IPS DF 19.7 (cell line): ENCODE data around the gene S100A5.
"Not testable (repeated sequence)": the region's sequence is repeated elsewhere in the genome, so short reads cannot be mapped to it uniquely, and the experiment has no call there.

Experiments used
- DNase-seq: peaks from one replicate; pipeline ENCODE4 v3.0.0-alpha.2; 2013; ENCODE audit warnings: low read depth, low spot score

Gene S100A5

DNA sequence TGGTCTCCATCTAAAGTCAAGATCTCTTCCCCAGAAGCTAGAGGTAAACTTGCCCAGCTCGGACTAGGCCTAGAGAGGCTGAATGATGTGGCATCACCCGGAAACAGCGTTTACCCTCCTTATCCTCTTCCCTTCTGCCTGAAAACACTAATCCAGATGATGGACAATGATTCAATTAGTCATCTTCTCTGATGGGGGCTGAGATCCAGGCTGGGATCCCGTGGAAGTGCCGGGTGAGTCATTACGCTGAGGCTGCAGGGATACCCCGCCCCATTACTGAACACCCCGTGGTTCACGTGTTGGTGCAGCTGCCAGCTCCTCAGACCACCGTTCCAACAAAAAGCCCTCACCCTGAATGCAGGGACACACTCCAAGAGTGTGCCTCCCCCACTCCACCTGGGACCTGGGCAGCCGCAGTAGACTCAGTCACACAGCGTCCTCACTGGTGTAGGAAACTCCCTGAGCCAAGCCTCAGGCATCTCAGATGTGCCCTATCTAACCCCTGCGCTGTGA lies 7.0 kb downstream of the S100A5 start:
- DNase-seq: no peak

DNA sequence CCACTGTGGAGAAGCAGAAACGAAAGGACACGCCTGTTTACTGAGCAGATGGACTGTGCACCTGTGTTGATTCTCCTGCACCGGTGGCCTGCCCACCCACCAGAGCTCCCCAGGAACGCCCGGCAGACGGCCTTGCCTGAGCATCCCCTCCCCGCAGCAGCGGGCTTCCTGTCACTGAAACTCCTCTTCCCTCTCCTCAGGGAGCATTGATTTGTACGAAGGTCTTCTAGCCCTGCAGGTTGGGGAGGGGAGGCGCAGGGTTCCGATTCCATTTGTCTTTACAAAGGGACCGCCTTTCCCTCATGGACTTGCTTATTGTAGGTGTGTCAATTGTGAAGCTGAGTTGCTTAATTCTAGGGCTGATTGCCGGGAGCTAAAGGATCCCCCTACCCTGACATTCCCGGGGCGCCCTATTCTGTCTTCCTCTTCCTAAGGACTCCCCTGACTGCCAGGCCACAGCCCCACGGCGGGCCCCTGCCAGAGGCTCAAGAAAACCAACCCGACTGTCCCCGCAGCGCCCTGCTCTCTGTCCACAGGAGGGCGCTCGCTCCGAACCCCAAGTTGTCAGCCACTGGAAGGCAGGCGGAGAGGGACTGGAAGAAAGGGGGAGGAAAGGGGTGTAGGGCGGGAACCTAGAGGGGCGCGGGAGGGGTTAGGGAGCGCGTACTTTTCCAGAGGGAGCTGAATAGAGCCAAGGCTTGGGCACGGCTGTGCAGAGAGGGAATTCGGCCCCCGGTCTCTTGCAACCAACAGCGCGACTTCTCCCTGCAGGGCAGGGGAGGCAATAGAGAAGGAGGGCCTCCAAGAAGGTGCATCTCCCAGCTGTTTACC lies 7.8 kb downstream of the S100A5 start:
- no peak for DNase-seq

DNA sequence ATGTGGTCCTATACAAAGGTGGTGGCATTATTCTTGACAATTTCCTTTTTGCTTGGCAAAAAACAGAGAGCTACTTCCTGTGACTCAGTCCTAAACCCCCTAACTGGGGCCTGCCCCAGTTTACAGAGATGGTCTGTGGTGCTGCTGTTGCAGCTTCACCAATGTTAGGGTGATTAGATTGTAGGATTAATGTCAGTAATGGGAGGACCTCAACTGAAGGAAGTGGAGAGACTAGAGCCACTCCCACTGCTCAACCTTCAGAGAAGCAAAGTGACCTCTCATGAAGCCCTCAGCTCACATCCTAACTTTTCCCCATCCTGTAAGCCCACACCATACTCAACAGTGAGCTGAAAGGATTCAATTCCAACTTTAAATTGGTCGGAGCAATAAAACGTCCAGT lies 8.6 kb downstream of the S100A5 start:
- DNase-seq: no peak

DNA sequence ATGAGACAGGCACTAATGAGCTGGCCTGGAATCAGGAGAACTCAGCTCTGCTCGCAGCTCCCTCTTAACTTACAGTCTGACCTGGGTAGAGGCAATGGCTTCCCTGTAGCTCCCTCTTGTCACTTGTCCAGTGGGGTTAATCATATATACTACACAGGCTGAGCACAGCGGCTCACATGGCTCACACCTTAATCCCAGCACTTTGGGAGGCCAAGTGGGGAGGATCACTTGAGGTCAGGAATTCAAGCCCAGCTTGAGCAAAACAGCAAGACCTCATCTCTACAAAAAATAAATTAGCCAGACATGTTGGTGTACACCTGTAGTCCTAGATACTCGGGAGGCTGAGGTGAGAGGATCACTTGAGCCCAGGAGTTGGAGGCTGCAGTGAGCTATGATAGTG lies 9.1 kb downstream of the S100A5 start:
- no peak for DNase-seq

DNA sequence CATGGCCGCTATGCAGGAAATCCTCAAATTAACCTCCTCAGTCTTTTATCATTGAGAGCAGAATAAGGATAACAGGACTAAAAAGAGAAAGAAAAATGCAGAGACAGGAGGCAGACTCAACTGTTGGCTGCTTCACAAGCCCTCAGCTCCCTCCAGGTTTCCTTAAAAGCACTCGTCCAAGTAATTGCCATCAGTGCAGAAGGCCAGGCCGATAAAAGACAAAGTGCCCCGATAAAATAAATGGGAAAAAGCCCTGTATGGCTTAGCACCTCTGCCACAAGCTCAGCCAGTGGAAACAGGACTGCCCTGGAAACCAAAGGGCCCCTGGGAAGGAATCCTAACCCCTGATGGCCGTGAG lies 13.1 kb downstream of the S100A5 start:
- DNase-seq: no peak

DNA sequence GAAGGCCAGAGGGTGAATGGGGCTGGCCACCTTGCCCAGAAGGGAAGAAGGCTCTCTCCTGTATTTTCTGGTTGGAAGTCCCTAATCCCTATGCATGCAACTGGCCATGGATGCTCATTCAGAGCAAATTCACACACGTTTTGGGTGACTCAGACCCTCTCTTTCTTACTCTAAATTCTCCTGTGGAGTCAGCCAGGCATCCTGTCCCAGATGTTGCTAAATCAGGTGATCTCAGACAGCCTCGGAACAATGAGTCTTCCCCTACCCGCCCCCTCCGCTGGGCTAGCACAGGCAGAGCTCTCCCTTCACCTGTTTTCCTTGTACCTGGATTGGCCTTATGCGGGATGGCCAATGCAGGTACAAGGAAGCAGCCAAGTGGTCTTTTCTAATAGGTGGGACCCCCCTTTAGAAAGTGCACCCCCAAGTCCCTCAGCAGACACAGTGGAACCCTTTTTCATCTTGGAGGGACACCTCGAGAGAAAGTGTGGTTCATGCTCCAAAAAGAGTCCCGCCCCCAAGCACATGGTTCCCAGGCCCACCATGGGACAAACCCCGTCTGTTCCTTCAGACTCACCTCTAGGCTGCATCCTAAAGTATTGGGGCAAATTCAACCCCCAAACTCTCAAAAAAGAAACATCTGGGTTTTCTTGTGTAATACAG lies 13.6 kb downstream of the S100A5 start:
- DNase-seq: no peak

DNA sequence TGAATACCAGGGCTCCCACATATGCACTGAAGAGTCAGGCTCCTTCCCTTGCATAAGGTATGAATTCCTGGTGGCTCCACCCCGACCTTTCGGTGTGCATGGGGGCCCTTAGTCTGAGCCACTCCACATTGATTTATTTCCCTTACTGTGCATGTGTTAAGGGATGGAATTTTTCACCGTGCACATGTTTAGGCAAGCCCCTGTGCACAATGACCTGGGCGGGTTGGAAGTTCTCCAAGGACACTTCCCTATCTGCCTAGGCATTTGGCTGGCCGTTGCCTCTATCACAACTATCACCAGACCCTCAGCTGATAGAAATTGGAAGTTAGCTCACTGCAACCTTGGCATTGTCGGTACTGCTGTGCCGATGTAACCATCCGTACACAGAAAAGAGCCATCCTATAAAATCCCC lies 14.6 kb downstream of the S100A5 start:
- no peak for DNase-seq

DNA sequence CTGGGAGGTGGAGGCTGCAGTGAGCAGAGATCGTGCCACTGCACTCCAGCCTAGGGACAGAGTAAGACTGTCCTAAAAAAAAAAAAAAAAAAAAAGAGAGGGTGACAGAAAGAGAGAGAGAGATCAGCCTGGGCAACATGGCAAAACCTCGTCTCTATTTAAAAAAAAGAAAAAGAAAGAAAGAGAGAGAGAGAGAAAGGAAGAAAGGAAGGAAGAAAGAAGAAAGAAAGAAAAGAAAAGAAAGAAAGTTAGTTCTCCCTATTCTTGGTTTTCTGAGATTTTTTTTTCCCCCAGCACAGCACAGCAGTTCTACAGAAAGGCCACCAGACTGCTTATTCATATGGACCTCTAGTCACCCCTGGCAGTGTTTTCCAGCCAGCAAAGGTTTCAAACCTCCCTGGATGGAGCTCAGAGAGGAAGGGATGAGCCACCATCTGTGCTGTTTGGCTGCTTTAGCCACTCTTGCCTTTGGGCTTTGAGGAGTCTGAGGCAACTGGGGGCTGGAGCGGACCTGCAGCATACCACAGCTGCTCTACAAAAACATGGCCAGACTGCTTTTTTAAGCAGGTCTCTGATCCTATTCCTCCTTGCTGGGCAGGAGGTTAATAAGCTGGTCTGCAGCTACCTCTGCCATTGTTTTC lies 15.5 kb downstream of the S100A5 start:
- DNase-seq: no peak

DNA sequence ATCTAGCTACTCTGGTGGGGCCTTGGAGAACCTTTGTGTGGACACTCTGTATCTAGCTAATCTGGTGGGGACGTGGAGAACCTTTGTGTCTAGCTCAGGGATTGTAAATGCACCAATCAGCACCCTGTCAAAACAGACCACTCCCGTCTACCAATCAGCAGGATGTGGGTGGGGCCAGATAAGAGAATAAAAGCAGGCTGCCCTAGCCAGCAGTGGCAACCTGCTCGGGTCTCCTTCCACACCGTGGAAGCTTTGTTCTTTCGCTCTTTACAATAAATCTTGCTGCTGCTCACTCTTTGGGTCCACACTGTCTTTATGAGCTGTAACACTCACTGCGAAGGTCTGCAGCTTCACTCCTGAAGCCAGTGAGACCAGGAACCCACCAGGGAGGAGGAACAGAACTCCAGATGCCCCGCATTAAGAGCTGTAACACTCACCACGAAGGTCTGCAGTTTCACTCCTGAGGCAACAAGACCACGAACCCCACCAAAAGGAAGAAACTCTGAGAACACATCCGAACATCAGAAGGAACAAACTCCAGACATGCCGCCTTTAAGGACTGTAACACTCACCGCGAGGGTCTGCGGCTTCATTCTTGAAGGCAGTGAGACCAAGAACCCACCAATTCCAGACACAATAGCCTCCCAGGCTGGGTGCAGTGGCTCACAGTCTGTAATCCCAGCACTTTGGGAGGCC lies 18.2 kb downstream of the S100A5 start:
- not testable (repeated sequence) for DNase-seq

DNA sequence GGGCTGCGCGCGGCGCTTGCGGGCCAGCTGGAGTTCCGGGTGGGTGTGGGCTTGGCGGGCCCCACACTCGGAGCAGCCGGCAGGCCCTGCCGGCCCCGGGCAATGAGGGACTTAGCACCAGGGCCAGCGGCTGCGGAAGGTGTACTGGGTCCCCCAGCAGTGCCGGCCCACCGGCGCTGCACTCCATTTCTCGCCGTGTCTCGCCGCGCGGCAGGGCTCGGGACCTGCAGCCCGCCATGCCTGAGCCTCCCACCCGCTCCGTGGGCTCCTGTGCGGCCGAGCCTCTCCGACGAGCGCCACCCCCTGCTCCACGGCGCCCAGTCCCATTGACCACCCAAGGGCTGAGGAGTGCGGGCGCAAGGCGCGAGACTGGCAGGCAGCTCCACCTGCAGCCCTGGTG lies 18.9 kb downstream of the S100A5 start:
- not testable (repeated sequence) for DNase-seq

DNA sequence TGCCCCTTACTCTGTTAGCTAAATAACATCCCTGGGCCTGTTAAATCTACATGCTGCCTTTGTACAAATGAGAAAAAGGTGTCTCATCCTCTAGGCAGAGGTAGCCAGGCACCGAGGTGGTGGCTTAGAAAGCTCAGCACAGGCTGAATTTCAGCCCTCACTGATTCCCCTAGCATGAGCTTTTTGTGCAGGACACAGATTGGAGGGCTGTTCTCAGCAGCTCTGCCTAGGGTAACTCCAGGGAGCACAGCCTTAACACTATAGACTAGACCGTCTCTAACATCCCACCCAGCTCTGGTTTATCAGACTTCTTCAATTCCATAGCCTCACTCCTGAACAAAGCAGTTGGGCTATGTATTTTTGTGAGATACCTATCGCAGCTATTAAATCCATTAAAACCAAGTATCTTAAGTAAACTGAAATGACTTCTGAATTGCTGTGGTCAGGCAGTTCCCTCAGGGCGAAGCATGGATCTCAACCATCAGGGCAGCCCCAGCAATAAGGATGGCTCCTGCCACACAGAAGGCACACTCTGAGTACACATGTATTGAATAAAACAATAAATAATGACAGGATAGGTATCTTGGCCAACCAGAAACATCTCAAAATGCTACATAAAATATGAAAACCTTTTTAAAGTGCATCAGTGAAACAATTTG lies 19.8 kb downstream of the S100A5 start:
- no peak for DNase-seq

DNA sequence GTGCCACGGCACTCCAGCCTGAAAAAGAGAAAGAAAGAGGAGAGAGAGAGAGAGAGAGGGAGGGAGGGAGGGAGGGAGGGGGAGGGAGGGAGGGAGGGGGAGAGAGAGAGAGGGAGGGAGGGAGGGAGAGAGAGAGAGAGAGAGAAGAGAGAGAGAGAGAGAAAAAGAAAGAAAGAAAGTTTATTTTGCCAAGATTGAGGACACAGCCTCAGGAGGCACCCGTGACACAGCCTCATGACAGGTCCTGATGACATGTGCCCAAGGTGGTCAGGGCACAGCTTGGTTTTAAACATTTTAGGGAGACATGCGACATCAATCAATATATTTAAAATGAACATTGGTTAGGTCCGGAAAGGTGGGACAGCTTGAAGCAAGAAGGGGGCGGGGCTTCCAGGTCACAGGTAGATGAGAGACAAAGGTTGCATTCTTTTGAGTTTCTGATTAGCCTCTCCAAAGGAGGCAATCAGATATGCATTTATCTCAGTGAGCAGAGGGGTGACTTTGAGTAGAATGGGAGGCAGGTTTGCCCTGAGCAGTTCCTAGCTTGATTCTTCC lies 20.5 kb downstream of the S100A5 start:
- DNase-seq: not testable (repeated sequence)

DNA sequence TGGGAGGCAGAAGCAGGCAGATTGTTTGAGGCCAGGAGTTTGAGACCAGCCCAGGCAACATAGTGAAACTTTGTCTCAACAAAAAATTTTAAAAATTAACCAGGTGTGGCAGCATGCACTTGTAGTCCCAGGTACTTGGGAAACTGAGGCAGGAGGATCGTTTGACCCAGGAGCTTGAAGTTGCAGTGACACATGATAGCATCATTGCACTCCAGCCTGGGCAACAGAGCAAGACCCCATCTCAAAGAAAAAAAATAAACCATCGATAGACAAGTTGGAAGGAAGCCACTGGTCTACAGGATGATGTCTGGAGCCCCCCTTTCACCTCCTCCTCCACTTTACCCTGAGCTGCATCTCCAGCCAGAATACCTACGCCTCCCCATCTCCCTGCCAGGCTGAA lies 21.5 kb downstream of the S100A5 start:
- DNase-seq: no peak

DNA sequence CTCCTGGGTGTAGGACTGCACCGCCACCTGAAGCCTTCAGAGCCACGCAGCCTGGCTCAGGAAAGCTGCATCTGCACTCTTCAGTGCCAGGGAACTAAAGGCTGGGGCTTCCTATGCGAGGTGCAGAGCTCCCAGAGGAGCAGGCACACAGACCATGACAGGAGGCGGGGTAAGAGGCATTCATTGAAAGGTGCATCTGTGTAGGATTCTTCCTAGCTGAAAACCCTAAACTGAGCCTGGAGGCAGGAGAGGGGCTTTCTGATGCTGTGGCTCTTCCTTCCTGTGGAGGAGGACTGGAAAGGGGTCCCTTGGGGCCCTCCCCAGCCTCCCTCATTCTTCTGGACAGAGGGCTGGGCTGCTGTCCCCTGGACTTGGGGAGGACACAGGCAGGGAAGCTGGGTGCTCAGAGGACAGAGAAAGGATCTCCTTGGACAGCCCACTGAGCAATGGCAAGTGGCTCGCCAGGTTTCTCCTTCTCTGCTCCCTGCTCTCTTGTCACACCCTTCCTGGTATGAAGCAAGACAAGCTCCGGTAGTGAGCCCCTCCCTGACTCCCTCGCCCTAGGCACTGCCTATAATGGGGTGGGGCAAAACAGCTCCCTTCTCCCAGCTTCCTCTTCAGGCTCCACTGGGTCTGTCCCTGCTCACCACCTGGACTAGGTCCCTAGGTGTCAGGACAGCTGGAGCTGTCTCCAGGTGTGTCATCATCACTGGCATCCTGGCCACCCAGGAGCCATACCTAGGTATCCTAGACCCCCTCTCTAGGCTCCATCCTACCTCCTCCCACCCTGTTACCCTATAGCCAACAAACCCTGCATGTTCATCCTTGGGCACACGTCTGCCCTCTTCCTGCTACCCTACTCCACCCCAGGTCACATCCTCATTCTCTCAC lies 25.0 kb downstream of the S100A5 start:
- no peak for DNase-seq

DNA sequence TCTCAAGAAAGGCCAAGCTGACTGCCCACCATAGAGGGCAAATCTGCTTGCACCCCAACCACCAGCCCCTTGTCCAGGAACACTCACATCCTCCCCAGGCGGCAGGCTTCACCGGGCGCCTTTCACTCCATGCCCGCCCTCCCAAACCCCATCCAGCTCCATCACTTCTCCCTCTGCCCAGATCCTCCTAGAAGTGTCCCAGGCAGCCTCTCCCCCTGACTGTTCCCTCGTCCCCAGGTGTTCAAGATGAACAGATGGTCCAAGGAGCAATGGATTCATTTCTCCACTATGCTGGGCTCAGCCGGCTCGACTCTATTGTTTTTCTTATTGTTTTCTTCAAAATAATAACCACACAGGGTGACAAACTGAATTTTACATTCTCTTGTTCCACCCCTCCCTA lies 27.1 kb downstream of the S100A5 start:
- DNase-seq: no peak

DNA sequence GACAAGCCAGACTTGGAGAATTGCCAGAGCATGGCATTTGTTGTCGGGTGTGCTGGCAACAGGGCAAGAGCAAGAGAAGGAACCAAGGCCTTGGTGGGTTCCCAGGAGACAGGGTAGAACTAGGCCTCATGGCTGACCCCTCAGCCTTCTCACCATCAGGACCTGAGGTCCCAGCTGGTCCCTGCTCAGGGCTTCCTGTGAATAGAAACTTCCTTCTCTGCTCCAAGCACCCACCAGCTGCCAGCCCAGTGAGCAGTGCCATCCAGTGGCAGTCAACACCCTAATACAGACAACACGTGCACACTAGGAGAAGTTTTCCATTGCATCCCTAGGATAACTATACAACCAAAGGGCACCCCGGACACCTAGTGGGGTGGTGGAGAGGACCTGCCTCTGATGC lies 27.7 kb downstream of the S100A5 start:
- DNase-seq: no peak

DNA sequence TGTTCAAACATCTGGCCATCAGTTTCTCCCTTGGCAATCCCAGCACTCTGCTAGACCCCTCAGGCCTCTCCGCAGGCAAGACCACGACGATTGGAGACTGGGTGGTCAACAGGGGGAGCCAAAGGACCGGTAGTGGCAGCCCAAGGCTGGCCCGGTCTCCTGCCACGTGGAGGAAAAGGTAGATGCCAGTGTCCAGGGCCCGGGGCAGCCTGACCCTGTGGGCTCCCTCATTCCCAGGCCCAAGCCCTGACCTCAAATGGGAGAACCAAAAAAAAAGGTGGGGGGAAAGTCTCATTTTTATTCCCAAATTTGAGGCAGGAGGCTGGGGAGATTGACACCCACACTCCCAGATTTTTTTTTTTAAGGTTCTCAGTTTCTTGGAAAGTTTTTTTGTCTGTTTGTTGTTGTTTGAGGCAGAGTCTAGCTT lies 29.7 kb downstream of the S100A5 start:
- DNase-seq: no peak

DNA sequence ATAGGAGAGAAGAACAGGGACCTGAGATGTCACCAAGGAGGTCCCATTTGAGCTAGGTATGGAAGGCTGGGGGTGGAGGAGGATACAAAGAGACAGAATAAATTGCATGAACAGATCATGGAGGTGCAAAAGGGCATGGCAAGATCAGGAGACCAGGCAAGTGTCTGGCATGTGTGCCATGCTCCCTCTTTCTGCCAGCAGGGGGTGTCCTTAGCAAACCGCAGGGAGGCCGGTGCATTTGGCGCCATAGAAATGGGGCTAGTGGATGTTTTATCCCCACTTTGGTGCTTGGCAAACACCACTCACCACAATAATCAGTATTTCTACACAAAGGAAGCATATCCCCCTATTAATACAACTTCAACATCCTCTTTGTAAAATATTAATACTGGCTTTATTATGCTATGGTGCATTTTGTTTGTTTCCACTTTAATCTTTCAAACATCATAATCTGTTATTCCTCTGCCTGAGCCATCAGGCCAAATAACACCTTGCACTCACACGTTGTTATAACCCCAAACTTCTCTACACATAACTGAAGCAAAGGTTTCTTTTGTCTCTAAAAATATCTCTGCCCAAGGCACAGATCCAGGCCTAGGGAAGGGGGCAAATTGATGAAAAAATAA lies 30.9 kb downstream of the S100A5 start:
- no peak for DNase-seq

DNA sequence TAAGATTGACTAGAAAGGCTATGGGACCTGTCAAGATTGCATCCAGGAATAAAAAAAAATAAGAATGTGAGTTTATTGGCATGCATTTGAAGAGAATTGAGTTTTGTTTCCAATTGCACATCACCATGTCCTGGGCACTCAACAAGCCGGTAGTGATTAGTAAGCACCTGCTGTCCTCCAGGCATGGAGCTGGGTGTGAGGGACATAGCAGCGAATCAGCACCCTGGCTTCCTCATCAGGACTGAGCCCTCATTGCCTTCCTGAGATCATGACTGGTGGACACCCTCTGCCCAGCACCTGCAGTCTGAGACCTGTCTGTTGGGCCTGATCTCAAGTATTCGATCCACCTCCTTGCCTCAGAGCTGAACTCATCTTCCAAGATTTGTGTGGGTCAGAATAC lies 31.7 kb downstream of the S100A5 start:
- no peak for DNase-seq
